22Rv1 (cell line): ENCODE measurements around the gene SZT2.
"Not testable (repeated sequence)": the region's sequence is repeated elsewhere in the genome, so short reads cannot be mapped to it uniquely, and the experiment has no call there.

Experiments
- H3K27ac ChIP-seq: fragments of 450-650 bp; 2 replicates; pipeline ENCODE4 v1.5.1; 2017
- CTCF ChIP-seq: fragments of 450-650 bp; IDR thresholded peaks from 2 replicates; pipeline ENCODE4 v1.5.1; 2017; ENCODE audit warnings: mild to moderate bottlenecking
- ZFX ChIP-seq: fragments of 450-650 bp; IDR thresholded peaks from 2 replicates; pipeline ENCODE4 v1.6.1; 2017; ENCODE audit warnings: antibody characterized with exemption, borderline replicate concordance

The SZT2 gene

GRCh38 chr1:43473463-43473862, 83.8 kb downstream of the SZT2 start:
- no peak overlapping the region for H3K27ac ChIP-seq
- TF ChIP-seq CTCF: no peak

GRCh38 chr1:43475611-43476401, 86.1 kb downstream of the SZT2 start:
- not testable (repeated sequence) for H3K27ac ChIP-seq

- no peak overlapping the region for H3K27ac ChIP-seq
- no peak for TF ChIP-seq ZFX
- TF ChIP-seq CTCF: no peak
These were observed 88.0 kb downstream of the SZT2 start for GRCh38 chr1:43477716-43478115.

GRCh38 chr1:43479414-43479813, 89.7 kb downstream of the SZT2 start:
- no peak for TF ChIP-seq CTCF
- no peak for TF ChIP-seq ZFX
- no peak overlapping the region for H3K27ac ChIP-seq

GRCh38 chr1:43481491-43481890, 91.8 kb downstream of the SZT2 start:
- TF ChIP-seq ZFX: no peak
- TF ChIP-seq CTCF: no peak
- H3K27ac ChIP-seq: no peak overlapping the region

GRCh38 chr1:43482215-43482614, 92.5 kb downstream of the SZT2 start:
- no peak overlapping the region for H3K27ac ChIP-seq
- no peak for TF ChIP-seq ZFX
- TF ChIP-seq CTCF: no peak

GRCh38 chr1:43484367-43484766, 94.7 kb downstream of the SZT2 start:
- TF ChIP-seq ZFX: no peak
- TF ChIP-seq CTCF: no peak
- no peak overlapping the region for H3K27ac ChIP-seq

- TF ChIP-seq ZFX (no peak), CTCF (no peak)
- H3K27ac ChIP-seq: no peak overlapping the region
These were observed 98.5 kb downstream of the SZT2 start for GRCh38 chr1:43488165-43488564.
